Fibroblast of skin of abdomen (primary cell): ENCODE data around the gene CLDN17.

Source experiments
- DNase-seq: peaks from one replicate; pipeline ENCODE4 v3.0.0-alpha.2; 2013

The CLDN17 gene

DNA sequence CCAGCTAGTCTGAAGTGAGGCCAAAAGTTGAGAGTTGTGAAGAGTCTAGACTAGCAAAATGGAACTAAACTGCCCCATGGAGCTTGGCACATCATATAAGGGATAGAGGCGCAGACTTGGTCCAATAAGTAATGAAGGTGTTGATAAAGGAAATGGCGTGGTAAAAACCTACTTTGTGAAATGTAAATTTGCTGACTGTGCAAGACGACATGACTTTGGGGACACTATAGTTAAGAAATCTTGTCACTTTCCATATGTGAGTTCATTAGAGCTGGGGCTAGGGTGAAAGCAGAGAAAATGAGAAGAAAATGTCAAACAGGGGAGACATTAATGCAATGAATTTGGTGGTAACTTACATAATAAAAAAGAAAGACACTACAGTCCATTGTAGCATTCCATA lies 50.1 kb downstream of the CLDN17 start:
- no peak for DNase-seq
